Measurements from ENCODE around the gene OSBPL1A. TPM values are rescaled to one million over a fixed set of nuclear protein-coding genes. Genes with fewer than 3 reads are reported as not detected.
A peak's percentile ranks its signal among the peaks of the same experiment; 100 is the strongest.
"Not testable (repeated sequence)": the region's sequence is repeated elsewhere in the genome, so short reads cannot be mapped to it uniquely, and the experiment has no call there.

The OSBPL1A gene
- total and polyA plus RNA-seq, 4 experiments from 2014 or later = 2.4 to 5.3 (median 4.0) TPM

DNA sequence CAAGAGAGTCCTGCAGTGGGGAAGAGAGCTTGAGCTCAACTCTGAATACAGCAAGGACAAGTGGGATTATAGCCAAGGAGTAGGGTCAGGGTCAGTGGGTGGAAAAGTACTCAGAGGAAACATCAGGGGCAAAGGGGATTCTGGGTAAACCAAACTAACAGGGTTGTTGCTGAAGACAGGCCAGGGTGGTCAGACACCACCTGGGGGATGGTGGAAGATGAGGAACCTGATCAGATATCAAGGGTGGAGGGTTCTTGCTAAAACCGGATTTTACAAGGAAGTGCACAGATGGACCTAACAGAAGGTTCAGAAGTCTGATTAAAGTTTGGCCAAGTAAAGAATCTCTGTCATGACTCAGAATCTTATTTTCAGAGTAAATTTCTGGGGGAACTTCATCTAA, 16.5 kb downstream of the OSBPL1A start:
- DNase-seq = no peak
- Histone ChIP-seq H3K36me3 (ENCODE audit: insufficient read depth, low read length) (no peaks in the 10 kb centered on the region), H3K4me3 (ENCODE audit: low read length in 2 of 2) (no peak overlapping the region), H3K27ac (ENCODE audit: low read depth, low read length) (no peak overlapping the region), H3K27me3 (ENCODE audit: insufficient read depth, low read length) (no peaks in the 10 kb centered on the region), H3K9me3 (ENCODE audit: control insufficient read depth in 1 of 2, low read length in 2 of 2) (no peaks in the 10 kb centered on the region), H3K4me1 (ENCODE audit: insufficient read depth, low read length) (no peaks in the 10 kb centered on the region)
- Mint-ChIP-seq H3K4me3 (no peak overlapping the region), H3K27ac (no peak overlapping the region), H3K36me3 (peaks cover 0 to 4% of the 10 kb centered on the region in 2 donors), H3K4me1 (no peaks in the 10 kb centered on the region), H3K9me3 (no peaks in the 10 kb centered on the region), H3K27me3 (no peaks in the 10 kb centered on the region)
- POLR2A ChIA-PET (ENCODE audit: partially characterized antibody) = no interaction called here
- intact Hi-C loops (cut with micrococcal nuclease) = no loop called here
- CTCF ChIA-PET (ENCODE audit: partially characterized antibody) = interaction anchor here (1.0 kb wide), 1 partner anchor 107 kb away, joined by 3 read pairs; no protein-coding TSS in a partner anchor

DNA sequence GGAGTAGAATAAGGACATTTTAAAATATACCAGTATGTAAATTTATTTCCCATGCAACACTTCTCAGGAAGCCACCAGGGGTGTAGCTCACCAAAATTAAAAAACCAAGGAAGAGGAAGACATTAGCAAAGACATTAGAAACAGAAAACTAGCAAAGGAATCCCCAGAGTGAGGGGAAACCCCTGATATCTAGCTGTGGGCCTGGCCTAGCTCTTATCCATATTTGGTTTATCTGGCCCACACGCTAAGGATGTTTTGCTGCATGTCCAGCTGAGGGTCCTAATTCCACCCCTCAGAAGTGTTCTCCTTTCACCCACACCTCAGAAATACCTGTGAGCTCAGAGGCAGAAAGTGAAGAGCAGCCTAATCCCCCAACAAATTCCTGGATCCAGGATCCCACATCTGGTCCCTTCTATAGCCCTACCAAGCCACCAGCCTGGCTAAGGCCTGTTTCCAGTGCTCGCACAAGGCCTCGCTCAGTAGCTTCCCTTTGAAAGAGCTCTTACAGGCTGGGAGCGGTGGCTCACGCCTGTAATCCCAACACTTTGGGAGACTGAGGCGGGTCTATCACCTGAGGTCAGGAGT, 17.4 kb downstream of the OSBPL1A start:
- Mint-ChIP-seq H3K27ac (no peak overlapping the region), H3K36me3 (peaks cover 0 to 8% of the 10 kb centered on the region in 2 donors), H3K4me1 (peaks cover 0 to 3% (median 0%) of the 10 kb centered on the region in 4 donors), H3K27me3 (no peaks in the 10 kb centered on the region), H3K4me3 (no peak overlapping the region), H3K9me3 (no peaks in the 10 kb centered on the region)
- POLR2A ChIA-PET (ENCODE audit: partially characterized antibody) = no interaction called here
- no peaks in the 10 kb centered on the region for H3K27me3 ChIP-seq (ENCODE audit: insufficient read depth, low read length)
- DNase-seq = no peak
- no peak overlapping the region for H3K27ac ChIP-seq (ENCODE audit: low read depth, low read length)
- no peaks in the 10 kb centered on the region for H3K36me3 ChIP-seq (ENCODE audit: insufficient read depth, low read length)
- H3K4me3 ChIP-seq (ENCODE audit: low read length in 2 of 2) = no peak overlapping the region
- intact Hi-C loops (cut with micrococcal nuclease) = no loop called here
- CTCF ChIA-PET (ENCODE audit: partially characterized antibody) = interaction anchor here (0.8 to 0.9 kb wide), 2 partner anchors 18 to 108 kb away, joined by 3 read pairs; no protein-coding TSS in a partner anchor
- H3K4me1 ChIP-seq (ENCODE audit: insufficient read depth, low read length) = no peaks in the 10 kb centered on the region
- no peaks in the 10 kb centered on the region for H3K9me3 ChIP-seq (ENCODE audit: control insufficient read depth in 1 of 2, low read length in 2 of 2)

- intact Hi-C loops (cut with micrococcal nuclease) = no loop called here
- no peaks in the 10 kb centered on the region for H3K4me1 ChIP-seq (ENCODE audit: insufficient read depth, low read length)
- Mint-ChIP-seq H3K27ac (no peak overlapping the region), H3K4me3 (no peak overlapping the region), H3K36me3 (peaks cover 0 to 4% of the 10 kb centered on the region in 2 donors), H3K9me3 (no peaks in the 10 kb centered on the region), H3K27me3 (no peaks in the 10 kb centered on the region), H3K4me1 (peaks cover 0 to 3% (median 0%) of the 10 kb centered on the region in 4 donors)
- no peak overlapping the region for H3K27ac ChIP-seq (ENCODE audit: low read depth, low read length)
- no peaks in the 10 kb centered on the region for H3K9me3 ChIP-seq (ENCODE audit: control insufficient read depth in 1 of 2, low read length in 2 of 2)
- ChIA-PET POLR2A (ENCODE audit: partially characterized antibody) (no interaction called here), CTCF (ENCODE audit: partially characterized antibody) (interaction anchor here (3.9 kb wide), 1 partner anchor 19 kb away, joined by 15 read pairs; no protein-coding TSS in a partner anchor)
- no peak overlapping the region for H3K4me3 ChIP-seq (ENCODE audit: low read length in 2 of 2)
- no peak for DNase-seq
- H3K36me3 ChIP-seq (ENCODE audit: insufficient read depth, low read length) = no peaks in the 10 kb centered on the region
- no peaks in the 10 kb centered on the region for H3K27me3 ChIP-seq (ENCODE audit: insufficient read depth, low read length)
Measured at GRCh38 chr18:24378598-24378997, 19.0 kb downstream of the OSBPL1A start.

DNA sequence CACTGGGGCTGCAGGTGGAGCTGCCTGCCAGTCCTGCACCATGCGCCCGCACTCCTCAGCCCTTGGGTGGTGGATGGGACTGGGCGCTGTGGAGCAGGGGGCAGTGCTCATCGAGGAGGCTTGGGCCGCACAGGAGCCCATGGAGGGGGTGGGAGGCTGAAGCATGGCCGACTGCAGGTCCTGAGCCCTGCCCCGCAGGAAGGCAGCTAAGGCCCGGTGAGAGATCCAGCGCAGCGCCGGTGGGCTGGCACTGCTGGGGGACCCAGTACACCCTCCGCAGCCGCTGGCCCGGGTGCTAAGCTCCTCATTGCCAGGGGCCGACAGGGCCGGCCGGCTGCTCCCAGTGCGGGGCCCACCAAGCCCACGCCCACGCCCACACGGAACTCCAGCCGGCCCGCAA, 21.1 kb downstream of the OSBPL1A start:
- H3K27me3 ChIP-seq (ENCODE audit: insufficient read depth, low read length); H3K4me3 Mint-ChIP-seq; POLR2A ChIA-PET (ENCODE audit: partially characterized antibody); H3K9me3 Mint-ChIP-seq; H3K27ac ChIP-seq (ENCODE audit: low read depth, low read length); H3K36me3 ChIP-seq (ENCODE audit: insufficient read depth, low read length); H3K27me3 Mint-ChIP-seq; H3K9me3 ChIP-seq (ENCODE audit: control insufficient read depth in 1 of 2, low read length in 2 of 2); H3K4me1 Mint-ChIP-seq; DNase-seq; intact Hi-C loops (cut with micrococcal nuclease); H3K36me3 Mint-ChIP-seq; H3K27ac Mint-ChIP-seq; H3K4me1 ChIP-seq (ENCODE audit: insufficient read depth, low read length); H3K4me3 ChIP-seq (ENCODE audit: low read length in 2 of 2): not testable (repeated sequence)
- CTCF ChIA-PET (ENCODE audit: partially characterized antibody) = interaction anchor here (1.2 to 3.9 kb wide), 2 partner anchors 14 to 17 kb away, joined by 3 to 15 read pairs; no protein-coding TSS in a partner anchor

GRCh38 chr18:24373328-24373727, 24.3 kb downstream of the OSBPL1A start:
- Histone ChIP-seq H3K4me3 (ENCODE audit: low read length in 2 of 2) (no peak overlapping the region), H3K4me1 (ENCODE audit: insufficient read depth, low read length) (peaks cover 11% of the 10 kb centered on the region), H3K27ac (ENCODE audit: low read depth, low read length) (no peak overlapping the region), H3K27me3 (ENCODE audit: insufficient read depth, low read length) (no peaks in the 10 kb centered on the region), H3K9me3 (ENCODE audit: control insufficient read depth in 1 of 2, low read length in 2 of 2) (no peaks in the 10 kb centered on the region), H3K36me3 (ENCODE audit: insufficient read depth, low read length) (no peaks in the 10 kb centered on the region)
- Mint-ChIP-seq H3K4me3 (no peak overlapping the region), H3K36me3 (peaks cover 0 to 4% of the 10 kb centered on the region in 2 donors), H3K4me1 (peaks cover 8 to 20% (median 11%) of the 10 kb centered on the region in 4 donors), H3K27ac (no peak overlapping the region), H3K9me3 (no peaks in the 10 kb centered on the region), H3K27me3 (no peaks in the 10 kb centered on the region)
- POLR2A ChIA-PET (ENCODE audit: partially characterized antibody) = no interaction called here
- intact Hi-C loops (cut with micrococcal nuclease) = no loop called here
- DNase-seq = no peak
- CTCF ChIA-PET (ENCODE audit: partially characterized antibody) = no interaction called here

- Histone ChIP-seq H3K36me3 (ENCODE audit: insufficient read depth, low read length) (no peaks in the 10 kb centered on the region), H3K4me1 (ENCODE audit: insufficient read depth, low read length) (peaks cover 14% of the 10 kb centered on the region), H3K27me3 (ENCODE audit: insufficient read depth, low read length) (no peaks in the 10 kb centered on the region), H3K27ac (ENCODE audit: low read depth, low read length) (no peak overlapping the region), H3K9me3 (ENCODE audit: control insufficient read depth in 1 of 2, low read length in 2 of 2) (no peaks in the 10 kb centered on the region), H3K4me3 (ENCODE audit: low read length in 2 of 2) (no peak overlapping the region)
- Mint-ChIP-seq H3K4me3 (no peak overlapping the region), H3K36me3 (peaks cover 0 to 4% of the 10 kb centered on the region in 2 donors), H3K4me1 (peaks cover 9 to 23% (median 12%) of the 10 kb centered on the region in 4 donors), H3K27me3 (no peaks in the 10 kb centered on the region), H3K27ac (no peak overlapping the region), H3K9me3 (no peaks in the 10 kb centered on the region)
- POLR2A ChIA-PET (ENCODE audit: partially characterized antibody) = no interaction called here
- no peak for DNase-seq
- CTCF ChIA-PET (ENCODE audit: partially characterized antibody) = interaction anchor here (1.0 to 1.3 kb wide), 2 partner anchors 10 to 119 kb away, joined by 3 to 4 read pairs; no protein-coding TSS in a partner anchor
- intact Hi-C loops (cut with micrococcal nuclease) = no loop called here
Measured at GRCh38 chr18:24372279-24372872, 25.2 kb downstream of the OSBPL1A start.

DNA sequence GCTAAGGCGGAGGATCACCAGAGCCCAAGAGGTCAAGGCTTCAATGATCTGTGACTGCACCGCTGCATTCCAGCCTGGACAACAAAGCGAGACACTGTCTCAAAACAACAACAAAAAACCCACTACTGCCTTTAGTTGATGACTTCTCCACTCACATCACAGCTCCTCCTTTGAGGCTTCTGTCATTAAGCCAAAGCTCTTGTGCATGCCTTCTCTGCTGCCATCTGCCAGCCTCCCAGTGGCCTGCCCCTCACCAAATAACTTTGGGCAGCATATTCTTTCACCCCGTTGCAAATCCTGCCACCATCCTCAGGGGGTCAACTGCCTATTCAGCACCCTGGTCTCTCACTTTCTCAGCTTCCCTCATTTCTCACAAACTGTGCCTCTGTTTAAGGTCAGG, 27.5 kb downstream of the OSBPL1A start:
- ChIA-PET POLR2A (ENCODE audit: partially characterized antibody) (no interaction called here), CTCF (ENCODE audit: partially characterized antibody) (interaction anchor here (3.4 kb wide), 1 partner anchor 10 kb away, joined by 26 read pairs; no protein-coding TSS in a partner anchor)
- no peak overlapping the region for H3K4me3 ChIP-seq (ENCODE audit: low read length in 2 of 2)
- no peak overlapping the region for H3K27ac ChIP-seq (ENCODE audit: low read depth, low read length)
- no peaks in the 10 kb centered on the region for H3K9me3 ChIP-seq (ENCODE audit: control insufficient read depth in 1 of 2, low read length in 2 of 2)
- peaks cover 14% of the 10 kb centered on the region for H3K4me1 ChIP-seq (ENCODE audit: insufficient read depth, low read length)
- no peak for DNase-seq
- H3K27ac Mint-ChIP-seq = no peak overlapping the region
- intact Hi-C loops (cut with micrococcal nuclease) = no loop called here
- peaks cover 9 to 23% (median 10%) of the 10 kb centered on the region in 4 donors for H3K4me1 Mint-ChIP-seq
- H3K27me3 Mint-ChIP-seq = no peaks in the 10 kb centered on the region
- H3K27me3 ChIP-seq (ENCODE audit: insufficient read depth, low read length) = no peaks in the 10 kb centered on the region
- H3K36me3 ChIP-seq (ENCODE audit: insufficient read depth, low read length) = no peaks in the 10 kb centered on the region
- H3K36me3 Mint-ChIP-seq = peaks cover 0 to 4% of the 10 kb centered on the region in 2 donors
- no peaks in the 10 kb centered on the region for H3K9me3 Mint-ChIP-seq
- peak overlapping the region in 1 of 8 donors; percentile 26 for H3K4me3 Mint-ChIP-seq

Data from CD4-positive, alpha-beta memory T cell (primary cell).